Astrocyte of the cerebellum (primary cell): ENCODE data around the gene FGFR2.

Experiments used
- DNase-seq: peaks from one replicate; pipeline ENCODE4 v3.0.0-alpha.2; 2011; ENCODE audit warnings: low read depth
- H3K4me3 ChIP-seq: 2 replicates; pipeline ENCODE4 v1.5.1; 2011; ENCODE audit warnings: mild to moderate bottlenecking, low read depth, low read length, moderate library complexity
- CTCF ChIP-seq: IDR thresholded peaks from 2 replicates; pipeline ENCODE4 v1.5.1; 2012; ENCODE audit warnings: low read length, low read depth, moderate library complexity, mild to moderate bottlenecking; ENCODE audit errors: missing control alignments
- in situ Hi-C: cut with HindIII; loops from 2 replicates; pipeline ENCODE4 v1.10.0; 2017; ENCODE audit warnings: low sequenced_read_pairs

The FGFR2 gene

GRCh38 chr10:121551210-121551885, 46.9 kb downstream of the FGFR2 start:
- no peak for TF ChIP-seq CTCF
- H3K4me3 ChIP-seq = no peak overlapping the region
- in situ Hi-C loops = no loop called here
- no peak for DNase-seq

- DNase-seq = no peak
- no peak for TF ChIP-seq CTCF
- in situ Hi-C loops = no loop called here
- no peak overlapping the region for H3K4me3 ChIP-seq
Measured at GRCh38 chr10:121544301-121544869, 53.9 kb downstream of the FGFR2 start.

DNA sequence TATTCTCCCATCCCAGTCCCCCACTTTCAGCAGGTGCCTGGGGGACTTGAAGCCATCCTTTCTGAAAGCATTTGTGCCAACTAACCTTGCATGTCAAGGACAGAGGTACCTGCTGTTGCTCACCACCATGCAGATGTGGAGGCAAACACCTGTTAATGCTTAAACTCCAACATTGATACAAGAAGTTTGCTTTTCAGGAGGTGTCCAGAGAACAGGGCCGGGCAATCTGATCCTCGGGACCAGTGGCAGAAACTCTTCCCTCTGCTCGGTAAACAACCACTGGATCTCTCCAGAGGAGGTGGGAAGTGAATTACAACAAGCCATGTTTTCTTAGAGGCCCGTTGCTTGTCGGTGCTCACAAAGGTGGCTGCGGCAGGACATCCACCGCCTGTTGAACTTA, 54.7 kb downstream of the FGFR2 start:
- TF ChIP-seq CTCF = no peak
- H3K4me3 ChIP-seq = no peak overlapping the region
- in situ Hi-C loops = no loop called here
- DNase-seq = no peak

DNA sequence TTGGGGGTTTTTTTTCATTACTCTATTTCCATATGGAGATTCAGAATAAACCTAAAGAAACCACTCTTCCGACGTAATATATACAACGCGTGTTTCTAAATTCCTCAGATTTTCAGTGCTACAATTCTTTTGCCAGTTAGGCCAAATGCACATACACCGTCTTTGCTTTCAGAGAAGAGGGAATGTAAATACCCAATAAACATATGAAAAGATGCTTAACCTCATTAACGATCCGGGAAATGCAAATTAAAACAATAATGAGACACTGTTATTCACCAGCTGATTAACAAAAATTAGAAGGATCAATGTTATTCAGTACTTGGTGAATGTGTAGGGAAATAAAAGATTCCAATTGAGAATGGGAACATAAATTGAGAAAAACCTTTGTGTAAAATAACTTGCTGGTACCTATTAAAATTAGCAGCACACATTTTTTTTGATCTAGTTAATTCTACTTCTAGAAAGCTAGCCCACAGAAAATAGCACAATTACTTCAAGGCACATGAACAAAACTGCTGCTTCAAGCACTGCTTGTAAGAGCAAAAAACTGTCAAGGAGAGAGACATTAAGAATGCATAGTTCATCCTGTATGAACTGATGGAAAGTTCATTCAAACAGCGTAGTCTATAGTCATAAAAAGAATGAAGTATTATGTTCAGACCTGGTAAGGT, 56.7 kb downstream of the FGFR2 start:
- H3K4me3 ChIP-seq = no peak overlapping the region
- no peak for DNase-seq
- no peak for TF ChIP-seq CTCF
- in situ Hi-C loops = no loop called here

DNA sequence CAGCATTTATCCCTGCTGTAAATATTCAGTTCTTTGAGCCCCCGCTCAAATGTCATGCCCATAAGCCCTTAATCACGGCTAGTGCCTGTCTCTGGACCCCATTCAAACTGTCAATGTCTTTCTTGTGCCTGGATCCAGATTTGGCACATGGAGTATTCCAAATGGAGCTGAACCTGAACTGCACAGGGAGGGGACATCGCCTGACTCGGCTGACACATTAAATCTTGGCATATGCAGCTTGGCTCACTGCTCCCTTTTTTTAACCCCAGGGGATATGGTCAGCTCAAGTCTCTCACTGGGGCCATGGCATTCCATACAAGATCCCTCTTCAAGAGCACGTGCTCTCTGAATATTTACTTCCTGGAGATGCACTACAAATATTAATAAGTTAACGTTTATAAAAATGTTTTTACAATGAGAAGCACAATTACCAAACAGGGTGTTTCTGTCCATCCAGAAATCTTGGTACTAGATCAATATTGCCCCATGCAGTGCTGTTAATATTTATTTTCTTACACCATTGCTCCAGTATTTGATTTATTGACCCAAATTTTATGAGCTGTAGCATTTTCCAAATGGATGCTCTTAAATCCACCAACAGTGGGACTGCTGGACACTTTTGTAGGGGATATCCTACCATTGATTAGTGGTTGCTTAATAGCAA, 57.4 kb downstream of the FGFR2 start:
- no peak for TF ChIP-seq CTCF
- in situ Hi-C loops = no loop called here
- DNase-seq = no peak
- no peak overlapping the region for H3K4me3 ChIP-seq

DNA sequence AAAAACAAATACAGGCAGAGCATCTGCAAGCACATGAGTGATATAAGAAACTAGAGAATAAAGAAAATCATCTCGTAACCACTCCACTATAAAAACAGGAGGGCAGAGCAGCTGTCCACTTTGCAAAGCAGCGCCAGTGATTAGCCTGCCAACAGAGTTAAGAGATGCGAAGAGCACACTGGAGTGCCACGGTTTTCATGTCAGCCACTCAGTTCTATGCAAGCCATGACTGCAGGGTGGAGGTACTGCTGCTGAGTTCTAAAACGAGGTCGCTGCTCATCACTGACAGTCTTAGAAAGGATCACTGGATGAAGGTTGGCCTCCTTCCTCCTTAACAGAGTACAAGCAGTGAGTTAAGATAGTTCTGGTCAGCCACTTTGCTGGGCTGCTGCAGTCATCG, 58.5 kb downstream of the FGFR2 start:
- H3K4me3 ChIP-seq = no peak overlapping the region
- no peak for DNase-seq
- TF ChIP-seq CTCF = no peak
- in situ Hi-C loops = no loop called here
